ENCODE data around the gene OTC.

Gene OTC

DNA sequence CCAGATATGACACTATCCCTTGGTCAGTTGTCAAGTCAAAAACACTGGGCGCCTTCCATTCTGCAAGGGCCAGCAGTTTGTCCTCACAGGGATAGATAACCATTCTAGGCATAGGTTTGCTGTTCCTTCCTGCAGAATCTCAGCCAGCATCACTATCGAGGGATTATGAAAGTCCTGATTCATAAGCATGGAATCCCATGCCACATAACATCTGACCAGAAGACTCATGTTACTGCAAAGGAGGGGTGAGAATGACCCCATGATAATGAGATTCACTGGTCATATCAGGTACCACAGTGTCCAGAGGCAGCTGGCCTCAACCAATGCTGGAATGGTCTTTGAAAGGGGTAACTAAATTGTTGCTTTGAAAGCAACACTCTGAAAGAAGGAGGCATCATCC is 84.7 kb downstream of the OTC start:
- Histone ChIP-seq H2AFZ (ENCODE audit: low read depth, low read length) (no peak overlapping the region), H3K4me3 (ENCODE audit: low read length) (no peak overlapping the region), H3K27me3 (ENCODE audit: insufficient read depth, low read length) (no peaks in the 10 kb centered on the region)

DNA sequence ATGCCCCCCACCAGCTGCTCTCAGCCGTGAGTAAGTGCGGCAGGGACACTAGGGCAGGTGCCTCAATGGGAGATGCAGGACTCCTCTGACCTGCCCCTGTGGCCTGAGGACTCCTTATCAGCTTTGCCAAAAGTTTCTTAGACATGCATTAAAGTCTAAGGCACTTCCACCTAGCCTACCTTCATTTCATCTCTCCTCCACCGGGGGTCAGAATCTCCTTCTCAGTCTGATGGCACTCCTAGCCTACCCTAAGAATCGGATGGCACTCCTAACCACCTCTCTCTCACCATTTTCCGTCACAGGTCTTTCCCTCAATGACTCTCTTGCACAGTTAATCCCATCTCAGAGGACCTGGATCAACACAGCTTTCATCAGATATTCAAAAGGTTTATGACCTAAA is 85.9 kb downstream of the OTC start:
- Histone ChIP-seq H3K9me3 (ENCODE audit: low read length) (no peaks in the 10 kb centered on the region), H3K4me3 (ENCODE audit: low read length) (no peak overlapping the region), H3K27me3 (ENCODE audit: insufficient read depth, low read length) (no peaks in the 10 kb centered on the region), H2AFZ (ENCODE audit: low read depth, low read length) (no peak overlapping the region), H3K36me3 (ENCODE audit: insufficient read depth, low read length) (no peaks in the 10 kb centered on the region), H3K4me1 (ENCODE audit: insufficient read depth, low read length) (no peaks in the 10 kb centered on the region)

More for the DNA sequence above, 84.7 kb downstream of the OTC start:
- H3K4me1 ChIP-seq (ENCODE audit: insufficient read depth, low read length), result no peaks in the 10 kb centered on the region
- H3K9me3 ChIP-seq (ENCODE audit: low read length), result no peaks in the 10 kb centered on the region
- no peaks in the 10 kb centered on the region for H3K36me3 ChIP-seq (ENCODE audit: insufficient read depth, low read length)

DNA sequence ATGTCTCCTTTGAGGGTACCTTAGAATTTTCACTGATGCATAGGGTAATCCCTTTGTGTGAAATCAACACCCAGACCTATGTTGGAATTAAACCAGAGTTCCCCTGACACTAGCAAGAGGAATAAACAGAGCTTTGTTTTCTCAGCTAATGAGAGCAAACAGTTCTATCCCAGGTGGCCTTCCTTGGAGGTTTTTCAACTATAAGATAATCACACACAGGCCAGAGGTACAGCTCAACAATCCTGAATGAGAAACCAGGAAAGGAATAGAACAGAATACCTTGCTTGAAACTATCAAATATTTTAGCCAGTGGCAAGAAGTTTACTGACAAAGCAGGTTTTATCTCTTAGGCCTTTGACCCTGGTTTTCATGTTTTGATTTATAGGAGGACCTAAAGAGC is 100.2 kb downstream of the OTC start:
- H3K9me3 ChIP-seq (ENCODE audit: low read length), result no peaks in the 10 kb centered on the region
- no peak overlapping the region for H3K4me3 ChIP-seq (ENCODE audit: low read length)
- H3K27me3 ChIP-seq (ENCODE audit: insufficient read depth, low read length), result no peaks in the 10 kb centered on the region
- H3K4me1 ChIP-seq (ENCODE audit: insufficient read depth, low read length), result no peaks in the 10 kb centered on the region
- no peak overlapping the region for H2AFZ ChIP-seq (ENCODE audit: low read depth, low read length)
- H3K36me3 ChIP-seq (ENCODE audit: insufficient read depth, low read length), result no peaks in the 10 kb centered on the region

DNA sequence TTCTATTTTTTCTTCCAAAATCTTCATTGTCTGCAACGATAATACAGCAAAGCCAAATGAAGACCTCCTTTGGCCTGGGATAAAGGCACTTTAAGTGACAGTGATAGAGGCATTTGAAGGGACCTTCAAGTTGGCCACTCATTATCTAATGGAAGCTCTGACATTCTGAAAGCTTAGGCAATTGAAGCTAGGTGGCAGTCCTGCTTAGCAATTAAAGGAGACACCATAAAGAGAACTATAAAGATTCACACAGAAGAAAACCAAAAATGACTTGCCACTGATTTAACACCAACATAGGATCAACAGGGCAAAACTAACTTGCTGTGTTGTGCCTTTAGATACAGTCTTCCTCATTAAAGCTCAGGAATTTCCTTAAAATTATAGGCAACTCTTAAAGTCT is 105.7 kb downstream of the OTC start:
- Histone ChIP-seq H2AFZ (ENCODE audit: low read depth, low read length) (no peak overlapping the region), H3K9me3 (ENCODE audit: low read length) (no peaks in the 10 kb centered on the region), H3K27me3 (ENCODE audit: insufficient read depth, low read length) (no peaks in the 10 kb centered on the region), H3K4me1 (ENCODE audit: insufficient read depth, low read length) (no peaks in the 10 kb centered on the region), H3K36me3 (ENCODE audit: insufficient read depth, low read length) (no peaks in the 10 kb centered on the region), H3K4me3 (ENCODE audit: low read length) (no peak overlapping the region)

DNA sequence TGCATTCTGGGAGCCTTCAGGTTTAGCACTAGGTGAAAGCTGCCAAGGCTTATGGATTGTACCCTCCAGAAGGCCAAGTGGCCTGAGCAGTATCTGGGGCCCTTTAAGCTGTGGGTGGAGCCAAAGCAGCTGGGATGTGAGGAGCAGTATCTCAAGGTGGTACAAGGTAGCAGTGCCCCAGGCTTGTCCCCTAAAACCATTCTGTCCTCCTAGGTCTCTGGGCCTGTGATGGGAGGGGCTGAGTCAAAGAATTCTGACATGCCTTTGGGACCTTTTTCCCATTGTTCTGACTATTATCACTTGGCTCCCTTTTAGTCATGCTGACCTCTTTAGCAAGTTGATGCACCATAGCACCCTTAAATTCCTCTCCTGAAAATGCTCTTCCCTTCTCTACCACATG is 109.9 kb downstream of the OTC start:
- no peaks in the 10 kb centered on the region for H3K9me3 ChIP-seq (ENCODE audit: low read length)
- H3K36me3 ChIP-seq (ENCODE audit: insufficient read depth, low read length), result no peaks in the 10 kb centered on the region
- no peaks in the 10 kb centered on the region for H3K27me3 ChIP-seq (ENCODE audit: insufficient read depth, low read length)
- no peak overlapping the region for H2AFZ ChIP-seq (ENCODE audit: low read depth, low read length)
- peaks cover under 1% of the 10 kb centered on the region for H3K4me1 ChIP-seq (ENCODE audit: insufficient read depth, low read length)
- no peak overlapping the region for H3K4me3 ChIP-seq (ENCODE audit: low read length)

DNA sequence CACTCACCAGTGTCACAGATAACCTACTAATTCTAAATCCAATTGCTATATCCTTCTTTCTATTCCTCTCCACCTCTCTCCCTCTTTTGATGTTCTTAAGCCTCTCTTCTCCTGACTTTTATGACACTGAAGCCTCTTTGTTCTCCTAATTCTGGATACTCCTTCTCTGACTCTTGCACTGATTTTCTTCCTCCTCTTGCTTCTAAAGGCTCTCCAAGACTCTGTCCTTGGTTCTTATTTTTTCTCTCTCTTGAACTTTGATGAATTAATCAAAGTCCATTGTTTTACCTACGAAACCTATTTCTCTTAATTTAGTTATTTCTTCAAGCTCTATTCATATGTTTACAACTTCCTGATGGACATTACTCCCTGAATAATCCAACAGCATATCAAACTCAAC is 113.3 kb downstream of the OTC start:
- no peaks in the 10 kb centered on the region for H3K27me3 ChIP-seq (ENCODE audit: insufficient read depth, low read length)
- H2AFZ ChIP-seq (ENCODE audit: low read depth, low read length), result no peak overlapping the region
- H3K36me3 ChIP-seq (ENCODE audit: insufficient read depth, low read length), result no peaks in the 10 kb centered on the region
- H3K4me1 ChIP-seq (ENCODE audit: insufficient read depth, low read length), result peaks cover 19% of the 10 kb centered on the region
- H3K9me3 ChIP-seq (ENCODE audit: low read length), result no peaks in the 10 kb centered on the region
- H3K4me3 ChIP-seq (ENCODE audit: low read length), result no peak overlapping the region

DNA sequence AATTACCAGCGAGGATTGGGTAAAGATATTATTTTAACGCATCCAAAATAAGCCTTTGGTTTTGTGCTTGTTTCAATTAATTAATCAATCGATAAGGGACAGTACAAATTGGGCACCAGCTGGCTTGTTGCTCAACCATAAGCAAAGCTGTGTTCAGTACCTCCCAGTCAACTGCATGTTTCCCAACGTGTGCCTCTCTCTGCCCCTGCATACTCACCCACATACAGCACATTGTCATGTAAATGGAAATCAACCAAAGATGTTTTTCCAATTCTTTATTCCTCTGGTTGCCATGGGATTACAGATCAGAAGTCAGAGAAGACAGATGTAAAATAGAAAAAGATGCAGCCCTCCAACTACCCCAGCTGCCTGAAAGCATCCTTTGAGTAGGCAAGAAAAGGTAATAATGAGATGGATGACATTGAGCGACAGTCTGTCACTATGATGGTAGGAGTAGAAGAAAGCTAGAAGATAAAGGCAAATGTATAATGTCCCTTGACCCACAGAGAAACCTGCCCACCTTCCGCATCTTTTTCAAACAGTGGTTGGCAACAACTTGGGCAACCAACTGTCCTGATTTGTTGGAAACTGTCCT is 116.3 kb downstream of the OTC start:
- Histone ChIP-seq H3K4me1 (ENCODE audit: insufficient read depth, low read length) (peaks cover 19% of the 10 kb centered on the region), H3K4me3 (ENCODE audit: low read length) (no peak overlapping the region), H3K9me3 (ENCODE audit: low read length) (no peaks in the 10 kb centered on the region), H3K36me3 (ENCODE audit: insufficient read depth, low read length) (no peaks in the 10 kb centered on the region), H3K27me3 (ENCODE audit: insufficient read depth, low read length) (no peaks in the 10 kb centered on the region), H2AFZ (ENCODE audit: low read depth, low read length) (no peak overlapping the region)

Data from neuron (in vitro differentiated cells).